Pancreas (tissue), 10 donors: ENCODE results near the gene ARID5B. TPM values are rescaled to one million over a fixed set of nuclear protein-coding genes. Genes with fewer than 3 reads are reported as not detected.

ENCODE experiments used
- ATAC-seq, 4 donors: fragments of 200-7000 bp; cut with Tn5 transposase; one replicate each; pipeline versions ENCODE4 v1.8.0 to v1.9.1; 2020; ENCODE audit warnings: mild to moderate bottlenecking in 4 of 4, moderate library complexity in 4 of 4
- DNase-seq, 6 donors: peaks; one replicate each; pipeline ENCODE4 v3.0.0-alpha.2; 2020
- FAIRE-seq: peaks from 2 replicates; lab custom pipeline; 2012; peaks lifted over from hg19 to GRCh38; lab: Jason Lieb, UNC
- H3K27ac ChIP-seq, 4 donors: fragments of 200-600 bp; sonication (generic); 1 replicate in 3 of 4; 2 replicates in 1 of 4; pipeline versions ENCODE4 v1.5.0 to v1.8.0; 2020
- H3K27me3 ChIP-seq, 4 donors: fragments of 200-600 bp; one replicate each; pipeline ENCODE4 v1.8.0; 2021
- H3K36me3 ChIP-seq, 3 donors: fragments of 200-600 bp; sonication (generic) in 1 of 3; one replicate each; pipeline versions ENCODE4 v1.5.0 to v1.8.0; 2020 to 2021
- H3K4me1 ChIP-seq, 3 donors: fragments of 200-600 bp; one replicate each; pipeline ENCODE4 v1.8.0; 2021
- H3K4me3 ChIP-seq, 4 donors: fragments of 200-600 bp; sonication (generic) in 2 of 4; one replicate each; pipeline versions ENCODE4 v1.5.0 to v1.8.0; 2020 to 2021
- H3K9me3 ChIP-seq, 4 donors: fragments of 200-600 bp; one replicate each; pipeline ENCODE4 v1.8.0; 2021
- WGBS, 2 donors: extraction: QIAGEN DNeasy Blood & Tissue Kit; methylation state at CpG; one replicate each; pipeline ENCODE4 v1.1.7; 2013; 5-methylcytosine and 5-hydroxymethylcytosine counted together
- intact Hi-C, 3 donors: fragments of 100-400 bp; cut with DNase I; formaldehyde crosslinking; loops; one replicate each; pipeline versions ENCODE4 v1.11.1 to v1.14.2; 2022
- polyA plus RNA-seq, 2 donors: library from polyadenylated mRNA; stranded (reverse); fragments of 200-250 nt; gene quantifications; one replicate each; pipeline ENCODE4 v1.2.3, GENCODE V29; 2013
- total RNA-seq, 6 donors: library from RNA; stranded (reverse); fragmentation: NEBNext Ultra II Directional in 4 of 6; extraction: Animal tissue kit (Norgen Biotek cat#: 25700) in 4 of 6; gene quantifications; one replicate each; pipeline versions ENCODE4 v1.2.1 to v1.2.4, GENCODE V29; 2021 to 2023
- TF ChIP-seq, protein P1 (sequence below), 4 donors: fragments of 200-600 bp; sonication (generic) in 3 of 4; IDR thresholded peaks; one replicate each; pipeline versions ENCODE4 v1.5.0 to v1.8.0; 2021; ENCODE audit warnings: antibody characterized with exemption in 4 of 4
- donor health status: healthy with polysubstance abuse.
- donor health status: DM: no; HTN: no; CAD: no; lungs with moderate emphysema.
- donor health status: DM: no; HTN: no; CAD: no.
- donor health status: control.
- donor health status: control.
- donor health status: Bipolar disorder and iron deficiency.
- donor health status: DM: yes; HTN: yes; CAD: no.
- donor health status: DM: no; HTN: no; CAD: no.
- donor health status: DM: no; HTN: no; CAD: no.
- donor health status: DM: yes; HTN: yes; CAD: no.

ARID5B gene
- total and polyA plus RNA-seq, 8 donors = 2.6 to 13.0 (median 5.0) TPM

DNA sequence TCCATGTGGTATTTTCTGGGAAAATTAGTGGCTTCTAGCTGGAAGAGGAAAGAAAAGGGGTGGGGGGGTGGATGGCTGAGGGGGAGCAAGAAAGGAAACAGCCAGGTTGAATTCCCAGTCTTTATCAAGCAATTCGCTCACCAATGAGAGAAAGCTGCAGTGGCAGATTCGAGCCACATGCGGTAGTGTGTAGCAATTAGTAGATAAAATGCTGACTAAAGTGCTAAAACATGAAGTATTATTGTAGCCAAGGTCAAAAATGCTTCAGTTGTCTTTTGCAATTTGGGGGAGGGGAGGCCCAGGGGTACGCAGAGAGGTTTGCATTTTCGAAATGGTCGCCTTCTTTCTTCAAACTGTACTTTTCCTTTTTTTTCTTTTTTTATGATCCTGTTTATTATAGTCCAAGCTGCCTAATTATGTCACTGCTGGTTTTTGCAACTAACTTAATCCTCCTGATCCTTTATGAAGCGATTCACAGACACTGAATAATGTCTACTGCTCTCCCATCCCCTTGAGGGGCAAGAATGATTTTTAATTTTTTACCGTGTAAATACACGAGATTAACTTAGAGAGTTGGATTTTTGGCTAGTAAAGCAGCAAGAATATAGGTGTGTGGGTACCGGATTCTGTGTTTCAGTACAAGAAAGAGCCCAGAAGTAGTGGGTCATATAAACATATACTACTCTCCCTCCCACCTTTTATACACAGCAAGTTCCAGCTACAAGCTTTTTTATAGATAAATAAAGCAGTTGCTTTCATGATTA, 3.6 kb upstream of the ARID5B start:
- H3K4me3 ChIP-seq = peak overlapping the region in 3 of 4 donors; percentile 23 to 55 (median 51)
- H3K4me1 ChIP-seq = peaks cover 7 to 15% (median 11%) of the 10 kb centered on the region in 3 donors
- no peaks in the 10 kb centered on the region for H3K36me3 ChIP-seq
- H3K27me3 ChIP-seq = no peaks in the 10 kb centered on the region
- TF ChIP-seq, protein P1, sequence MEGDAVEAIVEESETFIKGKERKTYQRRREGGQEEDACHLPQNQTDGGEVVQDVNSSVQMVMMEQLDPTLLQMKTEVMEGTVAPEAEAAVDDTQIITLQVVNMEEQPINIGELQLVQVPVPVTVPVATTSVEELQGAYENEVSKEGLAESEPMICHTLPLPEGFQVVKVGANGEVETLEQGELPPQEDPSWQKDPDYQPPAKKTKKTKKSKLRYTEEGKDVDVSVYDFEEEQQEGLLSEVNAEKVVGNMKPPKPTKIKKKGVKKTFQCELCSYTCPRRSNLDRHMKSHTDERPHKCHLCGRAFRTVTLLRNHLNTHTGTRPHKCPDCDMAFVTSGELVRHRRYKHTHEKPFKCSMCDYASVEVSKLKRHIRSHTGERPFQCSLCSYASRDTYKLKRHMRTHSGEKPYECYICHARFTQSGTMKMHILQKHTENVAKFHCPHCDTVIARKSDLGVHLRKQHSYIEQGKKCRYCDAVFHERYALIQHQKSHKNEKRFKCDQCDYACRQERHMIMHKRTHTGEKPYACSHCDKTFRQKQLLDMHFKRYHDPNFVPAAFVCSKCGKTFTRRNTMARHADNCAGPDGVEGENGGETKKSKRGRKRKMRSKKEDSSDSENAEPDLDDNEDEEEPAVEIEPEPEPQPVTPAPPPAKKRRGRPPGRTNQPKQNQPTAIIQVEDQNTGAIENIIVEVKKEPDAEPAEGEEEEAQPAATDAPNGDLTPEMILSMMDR (IDR thresholded peaks at IDR 0.05) = peak in 3 of 4 donors; percentile 16 to 33 (median 21)
- intact Hi-C loops = loop anchor here in 1 of 3 donors (10.0 kb wide), 1 partner anchor 357 kb away; no protein-coding TSS in a partner anchor
- H3K27ac ChIP-seq = peak overlapping the region; percentile 28 to 76 (median 50)
- H3K9me3 ChIP-seq = no peaks in the 10 kb centered on the region
- ATAC-seq = peak; percentile 71 to 77 (median 73)
- 13 to 14% methylated on average over 10 of the region's 10 CpGs for WGBS, 2 donors
- FAIRE-seq = no peak
- DNase-seq = peak in 4 of 6 donors; percentile 33 to 68 (median 50)

DNA sequence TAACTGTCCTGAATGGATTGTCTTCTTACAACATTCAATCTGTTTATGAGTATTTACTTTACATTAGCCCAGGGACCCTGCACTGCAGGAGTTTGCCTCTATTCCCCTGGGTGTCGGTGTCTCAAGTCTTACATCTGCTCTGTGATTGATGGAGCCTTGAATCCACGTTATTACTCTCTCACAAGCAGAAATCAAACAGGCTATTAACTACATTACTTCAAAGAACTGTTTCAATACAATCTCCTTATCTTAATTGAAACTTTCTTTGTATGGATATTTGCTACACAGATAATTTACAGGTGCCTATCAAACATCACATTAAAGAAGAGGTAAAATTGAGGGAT, 3.1 kb upstream of the ARID5B start:
- Histone ChIP-seq H3K4me1 (peaks cover 7 to 15% (median 11%) of the 10 kb centered on the region in 3 donors), H3K27ac (peak overlapping the region in 1 of 4 donors; percentile 76), H3K27me3 (no peaks in the 10 kb centered on the region), H3K36me3 (no peaks in the 10 kb centered on the region), H3K4me3 (no peak overlapping the region), H3K9me3 (no peaks in the 10 kb centered on the region)
- WGBS, 2 donors = 25 to 32% methylated on average over 2 of the region's 2 CpGs
- DNase-seq (no peak), ATAC-seq (no peak), FAIRE-seq (no peak)
- TF ChIP-seq, protein P1 (IDR thresholded peaks at IDR 0.05) = no peak
- intact Hi-C loops = loop anchor here in 1 of 3 donors (10.0 kb wide), 1 partner anchor 356 kb away; no protein-coding TSS in a partner anchor

DNA sequence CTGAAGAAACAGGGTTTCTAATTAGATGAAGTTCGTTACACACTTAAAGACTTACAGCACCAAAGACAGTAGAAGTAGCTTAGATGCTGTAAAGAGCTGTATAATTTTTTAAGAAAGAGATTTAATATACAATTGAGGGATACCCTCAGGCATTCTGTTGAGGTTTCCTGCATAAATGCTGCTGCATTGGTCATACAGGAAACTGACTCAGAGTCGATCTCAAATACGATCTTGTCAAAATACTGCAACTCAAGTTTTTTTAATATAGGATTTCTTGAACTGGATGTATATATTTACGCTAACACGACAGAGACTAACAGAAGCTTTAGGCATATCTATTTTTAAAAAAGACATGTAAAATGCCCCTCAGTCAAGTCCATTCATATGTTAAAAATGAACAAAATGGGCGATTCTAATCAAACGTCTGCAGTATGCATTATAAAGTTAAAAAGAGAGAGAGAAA, 2.4 kb upstream of the ARID5B start:
- intact Hi-C loops = loop anchor here in 1 of 3 donors (10.0 kb wide), 1 partner anchor 356 kb away; no protein-coding TSS in a partner anchor
- Histone ChIP-seq H3K27ac (peak overlapping the region in 2 of 4 donors; percentile 59 to 72), H3K4me1 (peaks cover 7 to 15% (median 13%) of the 10 kb centered on the region in 3 donors), H3K27me3 (no peaks in the 10 kb centered on the region), H3K4me3 (peak overlapping the region in 1 of 4 donors; percentile 77), H3K9me3 (no peaks in the 10 kb centered on the region), H3K36me3 (no peaks in the 10 kb centered on the region)
- TF ChIP-seq, protein P1 (IDR thresholded peaks at IDR 0.05) = no peak
- no peak for FAIRE-seq
- ATAC-seq = no peak
- DNase-seq = no peak
- 65 to 80% methylated on average over 7 of the region's 7 CpGs for WGBS, 2 donors

DNA sequence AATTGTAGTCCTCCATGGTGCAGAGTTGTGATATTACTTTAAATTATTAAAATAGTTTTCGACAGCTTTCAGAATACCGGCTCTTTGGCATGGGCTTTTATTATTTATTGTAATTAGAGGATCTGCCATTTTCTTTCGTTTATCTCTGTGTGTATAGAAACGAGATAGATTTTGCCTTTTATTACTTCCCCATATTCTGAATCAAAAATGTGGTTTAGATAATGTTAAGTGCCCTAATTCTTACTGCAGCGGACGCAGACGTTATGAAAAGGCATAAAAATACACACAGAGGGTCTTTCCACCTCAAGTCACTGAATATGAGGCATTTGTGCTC, 1.9 kb upstream of the ARID5B start:
- no peak for ATAC-seq
- 26 to 37% methylated on average over 7 of the region's 7 CpGs for WGBS, 2 donors

More for the DNA sequence above, 1.9 kb upstream of the ARID5B start:
- Histone ChIP-seq H3K27me3 (no peaks in the 10 kb centered on the region), H3K4me1 (peaks cover 10 to 18% (median 17%) of the 10 kb centered on the region in 3 donors), H3K9me3 (no peaks in the 10 kb centered on the region), H3K27ac (peak overlapping the region in 2 of 4 donors; percentile 59 to 72), H3K4me3 (peak overlapping the region in 2 of 4 donors; percentile 64 to 77), H3K36me3 (no peaks in the 10 kb centered on the region)
- TF ChIP-seq, protein P1 (IDR thresholded peaks at IDR 0.05) = no peak
- DNase-seq (no peak), FAIRE-seq (no peak)
- intact Hi-C loops = loop anchor here in 1 of 3 donors (10.0 kb wide), 1 partner anchor 355 kb away; no protein-coding TSS in a partner anchor
